ENCODE data around the gene LRRN3. TPM values are rescaled to one million over a fixed set of nuclear protein-coding genes. Genes with fewer than 3 reads are reported as not detected.

The LRRN3 gene
- total and polyA plus RNA-seq, 2 of the 4 experiments (the other 2 are of a cell fraction): 6.9 to 15.2 TPM

- no peak for ATAC-seq (ENCODE audit: low read depth)
- Histone ChIP-seq H3K27me3 (ENCODE audit: control insufficient read depth, insufficient read depth, low read length) (no peaks in the 10 kb centered on the region), H4K20me1 (ENCODE audit: insufficient read depth, low read length) (no peaks in the 10 kb centered on the region), H3K27ac (ENCODE audit: insufficient read depth, low read length) (no peak overlapping the region), H2BK20ac (ENCODE audit: low read depth, low read length) (no peak overlapping the region), H4K91ac (ENCODE audit: insufficient read depth, low read depth, low read length) (no peak overlapping the region), H3K36me3 (ENCODE audit: control insufficient read depth, insufficient read depth, low read length) (no peaks in the 10 kb centered on the region), H3K4me1 (ENCODE audit: control insufficient read depth, insufficient read depth, low read length) (no peaks in the 10 kb centered on the region), H2BK5ac (ENCODE audit: low read depth, low read length, poor library complexity, severe bottlenecking) (no peak overlapping the region), H3K79me1 (ENCODE audit: low read depth in 1 of 2, low read length in 2 of 2) (no peaks in the 10 kb centered on the region), H3K14ac (replicated peaks; ENCODE audit: low read depth, low read length) (no peak overlapping the region), H3K9me3 (ENCODE audit: control insufficient read depth, insufficient read depth, low read length) (peaks cover 5% of the 10 kb centered on the region; the same call in 1 of the 2 replicates), H2AK5ac (ENCODE audit: low read depth, low read length) (no peak overlapping the region), H3K4ac (ENCODE audit: low read depth, low read length) (no peak overlapping the region), H2AFZ (replicated peaks; ENCODE audit: low read length, poor library complexity) (no peak overlapping the region), H3K18ac (ENCODE audit: low read depth, low read length) (no peak overlapping the region), H3K9ac (ENCODE audit: low read depth, low read length) (no peak overlapping the region), H3K23ac (ENCODE audit: low read depth, low read length) (no peak overlapping the region), H3K4me3 (ENCODE audit: insufficient read depth, low read depth, low read length) (no peak overlapping the region), H3K9me1 (ENCODE audit: insufficient read depth, low read length) (no peaks in the 10 kb centered on the region), H4K8ac (ENCODE audit: low read depth in 2 of 2, low read length in 2 of 2) (no peak overlapping the region), H2BK15ac (ENCODE audit: low read depth, low read length) (no peak overlapping the region), H3K4me2 (ENCODE audit: low read depth, low read length) (no peak overlapping the region), H3K56ac (ENCODE audit: extremely low read depth, insufficient read depth, low read length) (no peak overlapping the region), H2BK120ac (ENCODE audit: low read depth, low read length) (no peak overlapping the region), H4K5ac (ENCODE audit: low read depth, low read length) (no peak overlapping the region), H2AK9ac (replicated peaks; ENCODE audit: low read depth, low read length, poor library complexity) (no peak overlapping the region)
- POLR2A ChIA-PET (ENCODE audit: unreplicated experiment): no interaction called here
- no TSS peak for BruUV-seq (replicated peaks)
- intact Hi-C loops (cut with micrococcal nuclease): no loop called here
- dilution Hi-C loops (cut with HindIII; ENCODE audit: low sequenced_read_pairs, unreplicated experiment): no loop called here
- in situ Hi-C loops (cut with MboI; ENCODE audit: low sequenced_read_pairs): no loop called here
- no CpG with 5 or more reads among the region's 4 CpGs for WGBS, 2 experiments (ENCODE audit: extremely low coverage in 2 of 2, insufficient read length in 1 of 2)
- CTCF ChIA-PET: no interaction called here
- no peak for DNase-seq
- TF ChIP-seq MAZ (IDR thresholded peaks at IDR 0.05; ENCODE audit: borderline replicate concordance, low read depth, low read length): no peak
- TF ChIP-seq MXI1 (IDR thresholded peaks at IDR 0.05; ENCODE audit: borderline replicate concordance, low read depth, low read length): no peak
- TF ChIP-seq ELK1 (IDR thresholded peaks at IDR 0.05; ENCODE audit: borderline replicate concordance, low read depth, low read length): no peak
- TF ChIP-seq, protein P1, sequence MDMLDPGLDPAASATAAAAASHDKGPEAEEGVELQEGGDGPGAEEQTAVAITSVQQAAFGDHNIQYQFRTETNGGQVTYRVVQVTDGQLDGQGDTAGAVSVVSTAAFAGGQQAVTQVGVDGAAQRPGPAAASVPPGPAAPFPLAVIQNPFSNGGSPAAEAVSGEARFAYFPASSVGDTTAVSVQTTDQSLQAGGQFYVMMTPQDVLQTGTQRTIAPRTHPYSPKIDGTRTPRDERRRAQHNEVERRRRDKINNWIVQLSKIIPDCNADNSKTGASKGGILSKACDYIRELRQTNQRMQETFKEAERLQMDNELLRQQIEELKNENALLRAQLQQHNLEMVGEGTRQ (IDR thresholded peaks at IDR 0.05; ENCODE audit: low read depth, low read length): no peak
- TF ChIP-seq RCOR1 (IDR thresholded peaks at IDR 0.05; ENCODE audit: insufficient replicate concordance, low read length): no peak
- no peak for TF ChIP-seq MAFK (IDR thresholded peaks at IDR 0.05; ENCODE audit: low read depth, low read length)
These were observed 23.7 kb upstream of the LRRN3 start for GRCh38 chr7:111067251-111067650.
